GM20000 (cell line): Measurements from ENCODE around the gene KITLG.
"Not testable (repeated sequence)": the region's sequence is repeated elsewhere in the genome, so short reads cannot be mapped to it uniquely, and the experiment has no call there.

Experiments
- DNase-seq: peaks from one replicate; pipeline ENCODE4 v3.0.0; 2012; ENCODE audit warnings: low spot score
- TF ChIP-seq, protein P1 (sequence below): IDR thresholded peaks from 2 replicates; pipeline ENCODE4 v1.5.1; 2012; ENCODE audit warnings: mild to moderate bottlenecking, control low read depth; ENCODE audit errors: extremely low read depth, missing control alignments

Gene KITLG

DNA sequence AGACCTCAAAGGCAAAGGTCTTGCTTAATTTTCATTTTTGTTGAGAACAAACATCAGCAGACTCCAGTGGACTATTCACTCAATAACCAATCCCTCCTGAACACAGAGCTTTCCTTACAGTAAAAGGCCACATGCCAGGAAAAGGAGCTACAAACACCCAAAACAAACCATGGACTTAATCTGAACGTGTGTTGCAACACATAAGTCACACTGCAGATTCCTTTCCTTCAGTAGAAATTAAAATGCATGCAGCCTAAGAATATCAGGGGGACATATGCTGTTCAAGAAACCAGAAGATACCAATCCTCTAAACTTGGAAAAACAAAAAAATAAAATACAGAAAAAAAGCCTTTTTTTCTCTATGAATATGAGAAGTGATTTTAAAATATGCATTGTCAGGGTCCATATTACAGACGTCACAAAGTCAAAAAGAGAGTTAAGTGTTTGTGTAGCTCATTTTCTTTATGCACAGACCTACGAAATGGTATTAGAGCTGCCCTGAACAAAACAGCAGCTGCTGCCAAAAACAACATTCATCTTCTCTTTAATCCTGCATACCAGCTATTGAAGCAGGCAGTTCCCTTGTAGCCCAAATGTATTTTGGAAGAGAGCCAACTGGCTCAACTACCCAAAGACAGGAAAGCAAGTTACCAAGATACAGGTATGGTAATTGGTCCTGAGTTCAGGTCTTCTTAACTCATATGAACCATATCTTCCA, 26.2 kb downstream of the KITLG start:
- TF ChIP-seq, protein P1, sequence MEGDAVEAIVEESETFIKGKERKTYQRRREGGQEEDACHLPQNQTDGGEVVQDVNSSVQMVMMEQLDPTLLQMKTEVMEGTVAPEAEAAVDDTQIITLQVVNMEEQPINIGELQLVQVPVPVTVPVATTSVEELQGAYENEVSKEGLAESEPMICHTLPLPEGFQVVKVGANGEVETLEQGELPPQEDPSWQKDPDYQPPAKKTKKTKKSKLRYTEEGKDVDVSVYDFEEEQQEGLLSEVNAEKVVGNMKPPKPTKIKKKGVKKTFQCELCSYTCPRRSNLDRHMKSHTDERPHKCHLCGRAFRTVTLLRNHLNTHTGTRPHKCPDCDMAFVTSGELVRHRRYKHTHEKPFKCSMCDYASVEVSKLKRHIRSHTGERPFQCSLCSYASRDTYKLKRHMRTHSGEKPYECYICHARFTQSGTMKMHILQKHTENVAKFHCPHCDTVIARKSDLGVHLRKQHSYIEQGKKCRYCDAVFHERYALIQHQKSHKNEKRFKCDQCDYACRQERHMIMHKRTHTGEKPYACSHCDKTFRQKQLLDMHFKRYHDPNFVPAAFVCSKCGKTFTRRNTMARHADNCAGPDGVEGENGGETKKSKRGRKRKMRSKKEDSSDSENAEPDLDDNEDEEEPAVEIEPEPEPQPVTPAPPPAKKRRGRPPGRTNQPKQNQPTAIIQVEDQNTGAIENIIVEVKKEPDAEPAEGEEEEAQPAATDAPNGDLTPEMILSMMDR, result no peak
- no peak for DNase-seq

DNA sequence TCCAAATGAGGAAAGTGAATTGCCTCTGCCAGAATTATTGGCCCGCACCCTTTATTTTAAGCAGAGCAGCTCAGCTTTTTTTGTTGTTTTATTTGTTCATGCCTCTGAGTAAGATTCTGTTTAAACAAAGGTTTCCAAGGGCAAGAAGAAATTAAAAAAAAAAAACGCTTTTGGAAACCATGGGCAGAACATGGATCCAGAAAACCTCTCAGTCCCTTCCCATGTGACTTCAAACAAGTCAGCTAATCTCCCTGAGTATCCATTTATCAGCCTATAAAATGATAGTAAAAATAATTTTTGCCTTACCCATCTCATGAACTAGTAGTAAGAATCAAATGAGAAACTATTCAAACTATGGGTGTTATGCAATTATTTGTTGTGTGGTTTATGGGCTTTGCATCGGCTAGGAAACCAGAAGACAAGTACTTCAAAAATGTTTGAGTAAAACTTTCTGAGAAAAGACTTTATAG, 27.6 kb downstream of the KITLG start:
- DNase-seq, result no peak

DNA sequence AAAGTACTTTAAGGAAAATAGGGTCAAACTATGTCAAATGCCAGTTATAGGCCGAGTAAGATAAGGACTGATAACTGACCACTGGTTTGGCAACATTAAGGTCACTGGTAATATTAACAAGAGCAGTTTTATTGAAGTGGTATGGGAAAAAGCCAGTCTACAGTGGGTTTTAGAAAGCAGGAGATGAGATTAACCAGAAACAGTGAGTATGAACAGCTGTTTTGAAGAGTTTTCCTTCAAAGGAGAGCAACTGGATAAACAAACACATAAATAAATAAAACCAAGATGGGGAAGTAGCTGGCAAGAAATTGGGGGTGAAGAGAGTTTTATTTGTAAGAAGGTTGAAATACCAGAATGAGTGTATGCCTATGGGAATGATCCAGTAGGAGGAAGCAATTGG, 30.3 kb downstream of the KITLG start:
- no peak for DNase-seq
- TF ChIP-seq, protein P1, result no peak

More for the DNA sequence above, 27.6 kb downstream of the KITLG start:
- TF ChIP-seq, protein P1, result no peak

DNA sequence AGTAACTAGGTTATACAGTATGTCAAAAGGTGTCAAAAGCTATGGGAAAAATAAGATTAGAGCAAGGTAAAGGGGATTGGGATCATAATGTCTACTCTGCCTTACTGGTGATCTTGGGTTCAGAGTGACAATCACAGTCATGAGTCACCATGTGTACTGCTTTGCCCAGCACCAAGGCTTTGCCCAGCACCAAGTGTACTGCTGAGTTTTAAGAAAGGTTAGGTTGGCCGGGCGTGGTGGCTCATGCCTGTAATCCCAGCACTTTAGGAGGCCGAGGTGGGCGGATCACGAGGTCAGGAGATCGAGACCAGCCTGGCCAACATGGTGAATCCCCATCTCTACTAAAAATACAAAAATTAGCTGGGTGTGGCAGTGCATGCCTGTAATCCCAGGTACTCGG, 32.3 kb downstream of the KITLG start:
- DNase-seq, result not testable (repeated sequence)

DNA sequence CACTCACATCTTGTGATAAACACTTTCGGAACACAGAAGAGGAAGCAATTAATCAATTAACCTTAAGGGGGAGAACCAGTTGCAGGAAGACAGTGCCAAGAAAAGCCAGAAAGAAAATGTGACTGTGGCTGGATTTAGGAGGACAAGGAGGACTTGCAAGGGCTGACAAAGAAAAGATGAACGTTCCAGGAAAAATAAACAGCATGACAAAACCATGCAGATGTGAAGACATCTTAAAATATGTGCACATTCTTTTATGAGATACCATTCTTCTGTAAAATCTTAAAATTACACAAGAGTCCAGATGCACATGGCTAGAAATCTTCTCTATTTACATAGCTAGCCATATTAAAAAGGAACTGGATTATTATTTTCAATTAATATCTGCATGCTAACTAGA, 33.4 kb downstream of the KITLG start:
- no peak for DNase-seq
- TF ChIP-seq, protein P1, result no peak

DNA sequence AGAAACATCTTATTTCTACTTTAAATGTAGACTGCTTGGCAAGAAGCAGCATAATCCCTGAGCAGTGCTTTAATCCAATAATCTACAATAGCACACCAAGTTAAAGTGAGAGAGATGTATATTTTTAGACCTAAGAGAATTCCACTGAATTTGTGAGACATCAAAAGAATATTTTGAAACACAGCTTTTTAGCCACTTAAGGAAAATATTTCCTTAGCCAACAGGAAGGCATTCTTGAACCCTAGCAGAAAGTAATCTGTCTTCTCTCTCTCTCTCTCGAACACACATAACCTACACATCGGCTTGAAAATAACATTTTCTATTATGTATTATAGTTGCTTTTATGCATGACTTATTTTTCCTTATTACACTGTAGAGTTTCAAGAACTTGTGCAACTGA, 34.0 kb downstream of the KITLG start:
- no peak for DNase-seq
- TF ChIP-seq, protein P1, result no peak

DNA sequence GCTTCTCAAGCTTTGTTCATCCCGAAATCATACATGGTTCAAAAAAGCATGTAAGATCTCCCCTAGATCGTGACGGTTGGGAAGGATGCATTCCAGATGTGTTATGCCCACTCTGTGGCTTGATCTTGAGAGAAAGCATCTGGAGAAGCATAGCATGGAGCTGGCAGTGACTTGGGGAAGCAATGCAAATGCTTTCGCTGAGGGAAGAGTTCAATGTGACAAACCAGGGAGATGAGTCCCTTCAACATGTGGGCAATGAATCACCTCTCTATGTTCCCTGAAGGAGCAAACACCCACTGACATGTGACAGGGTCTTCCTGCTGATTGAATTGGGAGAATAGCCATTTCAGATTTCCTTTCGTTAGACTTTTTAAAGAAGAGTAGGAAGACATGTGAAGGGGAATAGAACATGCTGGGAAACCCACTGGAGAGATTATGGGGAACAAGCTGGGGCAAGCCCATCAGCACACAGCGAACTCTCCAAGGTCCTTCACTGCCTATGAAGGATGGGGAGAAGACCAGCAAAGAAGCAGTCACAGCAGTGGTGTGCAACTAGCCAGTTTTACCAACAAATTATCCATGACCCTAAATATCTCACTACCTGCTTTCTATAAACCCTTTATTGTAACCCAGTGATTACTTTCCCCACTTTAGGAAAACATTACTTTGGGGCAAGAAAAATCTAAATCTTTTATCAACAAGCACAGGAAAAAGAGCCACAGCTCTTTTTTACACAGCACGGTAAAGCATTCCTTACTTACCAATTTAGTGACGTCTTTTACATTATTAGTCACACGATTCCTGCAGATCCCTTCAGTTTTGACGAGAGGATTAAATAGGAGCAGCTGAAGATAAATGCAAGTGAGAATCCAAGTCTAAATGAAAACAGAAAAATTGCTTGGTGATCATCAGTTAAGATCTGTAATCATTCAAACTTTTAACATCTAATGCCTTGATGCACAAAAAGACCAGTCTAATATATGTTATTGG, 35.0 kb downstream of the KITLG start:
- DNase-seq, result no peak
- TF ChIP-seq, protein P1, result no peak
